HCT116 (cell line): Measurements from ENCODE around the gene SLC25A25. TPM values are rescaled to one million over a fixed set of nuclear protein-coding genes. Genes with fewer than 3 reads are reported as not detected.
A peak's percentile ranks its signal among the peaks of the same experiment; 100 is the strongest.

ENCODE experiments used
- ATAC-seq: fragments of 200-7000 bp; cut with Tn5 transposase; 2 replicates; pipeline ENCODE4 v1.9.1; 2020; ENCODE audit warnings: mild to moderate bottlenecking, moderate library complexity
- BruUV-seq: library from RNA; stranded (reverse); fragments of 400-500 nt; replicated peaks from 2 replicates; lab custom pipeline; 2021; lab: Mats Ljungman, UMichigan
- CTCF ChIA-PET: fragments of 300-600 bp; sonication (Branson Sonifier 250); formaldehyde crosslinking; loops from one replicate; lab custom pipeline; 2021; ENCODE audit warnings: antibody characterized with exemption; lab: Charles Lee
- POLR2A ChIA-PET: fragments of 300-600, 350-600 bp; sonication (Branson Sonifier 250); formaldehyde crosslinking; loops from one replicate; lab custom pipeline; 2021; ENCODE audit warnings: antibody characterized with exemption; lab: Charles Lee
- RAD21 ChIA-PET, 2 experiments: fragments of 300-600 bp; sonication (Branson Sonifier 250); formaldehyde crosslinking; loops; one replicate each; lab custom pipeline; 2023; ENCODE audit warnings: low total read pairs in 2 of 2; ENCODE audit not compliant: uncharacterized antibody in 2 of 2, unreplicated experiment in 2 of 2, low non-redundant PET in 1 of 2; lab: Charles Lee
- DNase-seq: peaks from one replicate; pipeline ENCODE4 v3.0.0-alpha.2; 2010; ENCODE audit warnings: low read depth, low spot score
- H2AFZ ChIP-seq: fragments of 200-600 bp; shearing (Covaris generic), sonication (generic); 2 replicates; pipeline ENCODE4 v1.6.1; 2017; ENCODE audit warnings: low read depth, mixed run types, mixed read lengths, antibody characterized with exemption, low read length; ENCODE audit not compliant: poor library complexity, severe bottlenecking
- H3K27ac ChIP-seq: 2 replicates; pipeline ENCODE4 v1.5.1; 2012; ENCODE audit warnings: low read depth, low read length
- H3K27me3 ChIP-seq: fragments of 200-600 bp; sonication (generic); 2 replicates; pipeline ENCODE4 v1.6.1; 2016; ENCODE audit warnings: mixed run types, low read length, mixed read lengths; ENCODE audit not compliant: insufficient read depth
- H3K36me3 ChIP-seq, 2 experiments: fragments of 200-500 bp in 1 of 2; fragments of 200-600 bp in 1 of 2; sonication (Bioruptor generic) in 1 of 2; sonication (generic) in 1 of 2; 2 replicates each; pipeline versions ENCODE4 v1.5.1 to v1.6.1; 2014 to 2016; ENCODE audit warnings: low read length in 2 of 2, inconsistent platforms in 1 of 2, mixed read lengths in 1 of 2, mixed run types in 1 of 2; ENCODE audit not compliant: insufficient read depth in 2 of 2, control insufficient read depth in 1 of 2
- H3K4me1 ChIP-seq, 2 experiments: fragments of 200-600 bp in 1 of 2; sonication (generic) in 1 of 2; 2 replicates each; pipeline versions ENCODE4 v1.5.1 to v1.6.1; 2012 to 2017; ENCODE audit warnings: low read length in 2 of 2, inconsistent platforms in 1 of 2, mild to moderate bottlenecking in 1 of 2, mixed read lengths in 1 of 2, mixed run types in 1 of 2, moderate library complexity in 1 of 2; ENCODE audit not compliant: insufficient read depth in 2 of 2, control insufficient read depth in 1 of 2
- H3K4me2 ChIP-seq: fragments of 200-600 bp; sonication (generic); 2 replicates; pipeline ENCODE4 v1.6.1; 2017; ENCODE audit warnings: mixed run types, low read length, mixed read lengths
- H3K4me3 ChIP-seq, 2 experiments: fragments of 200-600 bp in 1 of 2; sonication (generic) in 1 of 2; replicated peaks in 1 of 2; 2 replicates each; pipeline ENCODE4 v1.5.1; 2011 to 2016; ENCODE audit warnings: low read length in 2 of 2, control low read depth in 1 of 2, low read depth in 1 of 2, mild to moderate bottlenecking in 1 of 2, mixed read lengths in 1 of 2, mixed run types in 1 of 2
- H3K79me2 ChIP-seq: fragments of 200-600 bp; sonication (generic); 2 replicates; pipeline ENCODE4 v1.6.1; 2017; ENCODE audit warnings: mild to moderate bottlenecking, mixed run types, low read length, moderate library complexity, mixed read lengths; ENCODE audit not compliant: insufficient read depth
- H3K9ac ChIP-seq: fragments of 200-600 bp; sonication (generic); 2 replicates; pipeline ENCODE4 v1.6.1; 2016; ENCODE audit warnings: low read length, mixed read lengths
- H3K9me2 ChIP-seq: fragments of 200-600 bp; sonication (generic), shearing (Covaris generic); 2 replicates; pipeline ENCODE4 v1.6.1; 2017; ENCODE audit warnings: mixed run types, mild to moderate bottlenecking, moderate library complexity; ENCODE audit not compliant: insufficient read depth
- H3K9me3 ChIP-seq, 2 experiments: fragments of 200-500 bp in 1 of 2; fragments of 200-600 bp in 1 of 2; sonication (Bioruptor generic) in 1 of 2; sonication (generic) in 1 of 2; 2 replicates each; pipeline ENCODE4 v1.6.1; 2014 to 2017; ENCODE audit warnings: low read length in 2 of 2, mixed read lengths in 2 of 2, inconsistent platforms in 1 of 2, low read depth in 1 of 2, mild to moderate bottlenecking in 1 of 2, mixed run types in 1 of 2, moderate library complexity in 1 of 2; ENCODE audit not compliant: control insufficient read depth in 1 of 2, insufficient read depth in 1 of 2
- H4K20me1 ChIP-seq: fragments of 200-600 bp; sonication (generic), shearing (Covaris generic); 2 replicates; pipeline ENCODE4 v1.6.1; 2017; ENCODE audit warnings: mixed run types, mild to moderate bottlenecking, moderate library complexity; ENCODE audit not compliant: insufficient read depth
- EGR1 ChIP-seq: IDR thresholded peaks from 2 replicates; pipeline ENCODE4 v1.6.1; 2012; ENCODE audit warnings: low read depth
- EZH2 ChIP-seq: fragments of 200-600 bp; sonication (generic); IDR thresholded peaks from 2 replicates; pipeline ENCODE4 v1.6.1; 2017; ENCODE audit warnings: antibody characterized with exemption, mixed run types
- EZH2phosphoT487 ChIP-seq: fragments of 200-600 bp; IDR thresholded peaks from 2 replicates; pipeline ENCODE4 v1.6.1; 2018; ENCODE audit warnings: antibody characterized with exemption, borderline replicate concordance
- JUND ChIP-seq: IDR thresholded peaks from 2 replicates; pipeline ENCODE4 v1.6.1; 2012
- MAX ChIP-seq: IDR thresholded peaks from 2 replicates; pipeline ENCODE4 v1.6.1; 2012
- POLR2A ChIP-seq: IDR thresholded peaks from 2 replicates; pipeline ENCODE4 v1.7.0; 2011; ENCODE audit warnings: borderline replicate concordance; ENCODE audit not compliant: insufficient read depth, insufficient read length; ENCODE audit errors: extremely low read depth
- POLR2AphosphoS5 ChIP-seq: IDR thresholded peaks from 2 replicates; pipeline ENCODE4 v1.6.1; 2011; ENCODE audit warnings: mild to moderate bottlenecking, low read depth, low read length, moderate library complexity
- SIN3A ChIP-seq: IDR thresholded peaks from 2 replicates; pipeline ENCODE4 v1.6.1; 2012; ENCODE audit warnings: low read depth
- SP1 ChIP-seq: IDR thresholded peaks from 2 replicates; pipeline ENCODE4 v1.6.1; 2012; ENCODE audit warnings: low read depth
- SRF ChIP-seq: IDR thresholded peaks from 2 replicates; pipeline ENCODE4 v1.6.1; 2012; ENCODE audit warnings: low read depth
- YY1 ChIP-seq: IDR thresholded peaks from 2 replicates; pipeline ENCODE4 v1.6.1; 2011; ENCODE audit warnings: low read length, low read depth, moderate library complexity, mild to moderate bottlenecking; ENCODE audit not compliant: insufficient replicate concordance; ENCODE audit errors: extremely low read depth
- ZBTB33 ChIP-seq: IDR thresholded peaks from 2 replicates; pipeline ENCODE4 v1.6.1; 2011; ENCODE audit warnings: mild to moderate bottlenecking, low read length, moderate library complexity; ENCODE audit not compliant: insufficient replicate concordance; ENCODE audit errors: extremely low read depth
- ZFX ChIP-seq: fragments of 450-650 bp; IDR thresholded peaks from 2 replicates; pipeline ENCODE4 v1.6.1; 2017
- ZNF274 ChIP-seq: fragments of 200-500 bp; sonication (Bioruptor generic); IDR thresholded peaks from 2 replicates; pipeline ENCODE4 v1.6.1; 2014; ENCODE audit warnings: mild to moderate bottlenecking, low read depth, low read length, inconsistent platforms
- intact Hi-C: fragments of 100-400 bp; cut with micrococcal nuclease; formaldehyde crosslinking; loops from 2 replicates; pipeline ENCODE4 v1.10.0; 2022
- total RNA-seq: library from RNA; stranded (reverse); gene quantifications from one replicate; pipeline ENCODE4 v1.2.1, GENCODE V29; 2021; ENCODE audit not compliant: unreplicated experiment
- TF ChIP-seq, protein P1 (sequence below): IDR thresholded peaks from 2 replicates; pipeline ENCODE4 v1.6.1; 2012; ENCODE audit warnings: low read depth
- TF ChIP-seq, protein P2 (sequence below): IDR thresholded peaks from 2 replicates; pipeline ENCODE4 v1.6.1; 2012

Gene SLC25A25
- total RNA-seq, 1 experiment from 2014 or later = 15.3 TPM

DNA sequence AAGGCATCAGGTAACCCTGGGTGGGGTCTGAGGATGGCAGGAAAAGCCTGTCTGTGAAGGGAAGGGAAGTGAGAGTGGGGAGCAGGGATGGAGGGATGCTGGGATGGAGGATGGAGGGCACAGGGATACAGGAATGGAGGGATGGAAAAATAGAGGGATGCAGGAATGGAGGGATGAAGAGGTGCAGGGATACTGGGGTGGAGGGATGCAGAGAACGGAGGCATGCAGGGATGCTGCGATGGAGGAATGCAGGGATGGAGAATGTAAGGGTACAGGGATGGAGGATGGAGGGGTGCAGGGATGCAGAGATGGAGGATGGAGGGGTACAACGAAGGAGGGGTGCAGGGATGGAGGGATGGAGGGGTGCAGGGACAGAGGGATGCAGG lies 50.4 kb downstream of the SLC25A25 start:
- DNase-seq (no peak), ATAC-seq (0 out of 2 replicates have a peak, but pooled peaks have one; percentile 2)
- ChIA-PET POLR2A (no interaction called here), RAD21 (interaction anchor here in 1 of 2 experiments (0.9 kb wide), 1 partner anchor 21 kb away, joined by 4 read pairs; no protein-coding TSS in a partner anchor), CTCF (interaction anchor here (0.7 to 1.8 kb wide), 14 partner anchors 10 to 198 kb away, joined by 3 to 14 read pairs (median 6); partner anchors contain the start of genes PIP5KL1 and PTGES2)
- Histone ChIP-seq H3K4me1 (peaks cover 3 to 4% of the 10 kb centered on the region in 2 experiments; a peak in 3 of 4 replicates), H3K27ac (no peak overlapping the region), H4K20me1 (no peaks in the 10 kb centered on the region), H3K9me3 (no peaks in the 10 kb centered on the region), H2AFZ (no peak overlapping the region), H3K4me3 (no peak overlapping the region), H3K9ac (no peak overlapping the region), H3K27me3 (no peaks in the 10 kb centered on the region), H3K79me2 (no peaks in the 10 kb centered on the region; the same call in 1 of the 2 replicates), H3K9me2 (no peaks in the 10 kb centered on the region), H3K36me3 (peaks cover 6 to 15% of the 10 kb centered on the region in 2 experiments; a peak in 3 of 4 replicates), H3K4me2 (no peak overlapping the region)
- TF ChIP-seq POLR2AphosphoS5 (no peak), MAX (no peak), ZBTB33 (no peak), EGR1 (no peak), YY1 (no peak), SP1 (no peak), POLR2A (no peak), SIN3A (no peak), EZH2 (no peak), EZH2phosphoT487 (no peak), SRF (no peak), ZNF274 (no peak), ZFX (no peak), JUND (no peak)
- TF ChIP-seq, protein P1, sequence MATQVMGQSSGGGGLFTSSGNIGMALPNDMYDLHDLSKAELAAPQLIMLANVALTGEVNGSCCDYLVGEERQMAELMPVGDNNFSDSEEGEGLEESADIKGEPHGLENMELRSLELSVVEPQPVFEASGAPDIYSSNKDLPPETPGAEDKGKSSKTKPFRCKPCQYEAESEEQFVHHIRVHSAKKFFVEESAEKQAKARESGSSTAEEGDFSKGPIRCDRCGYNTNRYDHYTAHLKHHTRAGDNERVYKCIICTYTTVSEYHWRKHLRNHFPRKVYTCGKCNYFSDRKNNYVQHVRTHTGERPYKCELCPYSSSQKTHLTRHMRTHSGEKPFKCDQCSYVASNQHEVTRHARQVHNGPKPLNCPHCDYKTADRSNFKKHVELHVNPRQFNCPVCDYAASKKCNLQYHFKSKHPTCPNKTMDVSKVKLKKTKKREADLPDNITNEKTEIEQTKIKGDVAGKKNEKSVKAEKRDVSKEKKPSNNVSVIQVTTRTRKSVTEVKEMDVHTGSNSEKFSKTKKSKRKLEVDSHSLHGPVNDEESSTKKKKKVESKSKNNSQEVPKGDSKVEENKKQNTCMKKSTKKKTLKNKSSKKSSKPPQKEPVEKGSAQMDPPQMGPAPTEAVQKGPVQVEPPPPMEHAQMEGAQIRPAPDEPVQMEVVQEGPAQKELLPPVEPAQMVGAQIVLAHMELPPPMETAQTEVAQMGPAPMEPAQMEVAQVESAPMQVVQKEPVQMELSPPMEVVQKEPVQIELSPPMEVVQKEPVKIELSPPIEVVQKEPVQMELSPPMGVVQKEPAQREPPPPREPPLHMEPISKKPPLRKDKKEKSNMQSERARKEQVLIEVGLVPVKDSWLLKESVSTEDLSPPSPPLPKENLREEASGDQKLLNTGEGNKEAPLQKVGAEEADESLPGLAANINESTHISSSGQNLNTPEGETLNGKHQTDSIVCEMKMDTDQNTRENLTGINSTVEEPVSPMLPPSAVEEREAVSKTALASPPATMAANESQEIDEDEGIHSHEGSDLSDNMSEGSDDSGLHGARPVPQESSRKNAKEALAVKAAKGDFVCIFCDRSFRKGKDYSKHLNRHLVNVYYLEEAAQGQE = no peak
- TF ChIP-seq, protein P2, sequence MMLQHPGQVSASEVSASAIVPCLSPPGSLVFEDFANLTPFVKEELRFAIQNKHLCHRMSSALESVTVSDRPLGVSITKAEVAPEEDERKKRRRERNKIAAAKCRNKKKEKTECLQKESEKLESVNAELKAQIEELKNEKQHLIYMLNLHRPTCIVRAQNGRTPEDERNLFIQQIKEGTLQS = no peak
- no TSS peak for BruUV-seq
- intact Hi-C loops = no loop called here
